ENCODE data around the gene INTS3. TPM values are rescaled to one million over a fixed set of nuclear protein-coding genes. Genes with fewer than 3 reads are reported as not detected.

The INTS3 gene
- polyA plus RNA-seq, 1 donor from 2014 or later: 29.9 TPM

GRCh38 chr1:153818876-153819275 lies 91.0 kb downstream of the INTS3 start:
- Histone ChIP-seq H4K20me1 (ENCODE audit: insufficient read depth) (no peaks in the 10 kb centered on the region), H3F3A (ENCODE audit: insufficient read depth, low read length, poor library complexity, severe bottlenecking) (no peaks in the 10 kb centered on the region), H3K27me3 (ENCODE audit: insufficient read depth, low read depth, low read length) (no peaks in the 10 kb centered on the region), H3K4me3 (ENCODE audit: low read length) (no peak overlapping the region), H3K79me2 (replicated peaks; ENCODE audit: insufficient read depth, low read length) (no peaks in the 10 kb centered on the region), H3K9me3 (ENCODE audit: low read length) (no peaks in the 10 kb centered on the region), H3K36me3 (ENCODE audit: insufficient read depth, low read length) (no peaks in the 10 kb centered on the region), H3K27ac (ENCODE audit: low read length) (no peak overlapping the region), H3K9ac (ENCODE audit: low read length) (no peak overlapping the region), H2AFZ (ENCODE audit: low read depth, low read length) (no peak overlapping the region), H3K4me2 (ENCODE audit: low read length) (no peak overlapping the region), H3K9me2 (ENCODE audit: insufficient read depth, low read length) (no peaks in the 10 kb centered on the region)
- TF ChIP-seq, protein P1, sequence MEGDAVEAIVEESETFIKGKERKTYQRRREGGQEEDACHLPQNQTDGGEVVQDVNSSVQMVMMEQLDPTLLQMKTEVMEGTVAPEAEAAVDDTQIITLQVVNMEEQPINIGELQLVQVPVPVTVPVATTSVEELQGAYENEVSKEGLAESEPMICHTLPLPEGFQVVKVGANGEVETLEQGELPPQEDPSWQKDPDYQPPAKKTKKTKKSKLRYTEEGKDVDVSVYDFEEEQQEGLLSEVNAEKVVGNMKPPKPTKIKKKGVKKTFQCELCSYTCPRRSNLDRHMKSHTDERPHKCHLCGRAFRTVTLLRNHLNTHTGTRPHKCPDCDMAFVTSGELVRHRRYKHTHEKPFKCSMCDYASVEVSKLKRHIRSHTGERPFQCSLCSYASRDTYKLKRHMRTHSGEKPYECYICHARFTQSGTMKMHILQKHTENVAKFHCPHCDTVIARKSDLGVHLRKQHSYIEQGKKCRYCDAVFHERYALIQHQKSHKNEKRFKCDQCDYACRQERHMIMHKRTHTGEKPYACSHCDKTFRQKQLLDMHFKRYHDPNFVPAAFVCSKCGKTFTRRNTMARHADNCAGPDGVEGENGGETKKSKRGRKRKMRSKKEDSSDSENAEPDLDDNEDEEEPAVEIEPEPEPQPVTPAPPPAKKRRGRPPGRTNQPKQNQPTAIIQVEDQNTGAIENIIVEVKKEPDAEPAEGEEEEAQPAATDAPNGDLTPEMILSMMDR (IDR thresholded peaks at IDR 0.05; ENCODE audit: poor library complexity, severe bottlenecking): no peak

Small RNA genes within 50 kb of the gene (small RNA-seq; reads per million reads assigned to genes)
- gene MIR8083 (0 reads per million in 3 experiments), gene RF00019 (0 to 1.2 (median 0) reads per million in 3 experiments), gene RN7SL372P (0 reads per million in 3 experiments)

Other genes with a start within 250 kb of the INTS3 start
- not detected in 2 replicates for gene S100A6, start 192.1 kb upstream of the INTS3 start, polyA plus RNA-seq
- not detected in 2 replicates for gene S100A5, start 187.1 kb upstream of the INTS3 start, polyA plus RNA-seq
- not detected in 2 replicates for gene S100A4, start 182.2 kb upstream of the INTS3 start, polyA plus RNA-seq
- gene S100A3, start 178.8 kb upstream of the INTS3 start, polyA plus RNA-seq: not detected in 2 replicates
- not detected in 2 replicates for gene S100A2, start 162.2 kb upstream of the INTS3 start, polyA plus RNA-seq
- not detected in 2 replicates for gene S100A16, start 114.9 kb upstream of the INTS3 start, polyA plus RNA-seq
- not detected in 2 replicates for gene S100A14, start 111.7 kb upstream of the INTS3 start, polyA plus RNA-seq
- 2.0 and 2.1 TPM in 2 replicates for gene S100A13, start 100.5 kb upstream of the INTS3 start, polyA plus RNA-seq
- not detected in 2 replicates for gene S100A1, start 99.6 kb upstream of the INTS3 start, polyA plus RNA-seq
- 159 and 168 TPM in 2 replicates for gene CHTOP, start 94.0 kb upstream of the INTS3 start, polyA plus RNA-seq
- 86.2 and 100.0 TPM in 2 replicates for gene SNAPIN, start 69.3 kb upstream of the INTS3 start, polyA plus RNA-seq
- 383 and 410 TPM in 2 replicates for gene ILF2, start 57.1 kb upstream of the INTS3 start, polyA plus RNA-seq
- 0.18 and 0.45 TPM in 2 replicates for gene NPR1, start 49.4 kb upstream of the INTS3 start, polyA plus RNA-seq
- gene SLC27A3, start 47.4 kb downstream of the INTS3 start, polyA plus RNA-seq: 30.6 and 38.2 TPM in 2 replicates
- gene GATAD2B, start 194.9 kb downstream of the INTS3 start, polyA plus RNA-seq: 12.0 and 12.8 TPM in 2 replicates
- 25.3 and 30.9 TPM in 2 replicates for gene DENND4B, start 218.7 kb downstream of the INTS3 start, polyA plus RNA-seq
- 12.1 and 14.0 TPM in 2 replicates for gene CRTC2, start 230.6 kb downstream of the INTS3 start, polyA plus RNA-seq
- 35.2 and 39.9 TPM in 2 replicates for gene SLC39A1, start 235.5 kb downstream of the INTS3 start, polyA plus RNA-seq
- gene CREB3L4, start 239.9 kb downstream of the INTS3 start, polyA plus RNA-seq: 12.4 and 18.0 TPM in 2 replicates
- gene JTB, start 249.6 kb downstream of the INTS3 start, polyA plus RNA-seq: 257 and 265 TPM in 2 replicates